ENCODE results near the gene DRAM1. TPM values are rescaled to one million over a fixed set of nuclear protein-coding genes. Genes with fewer than 3 reads are reported as not detected.

Gene DRAM1
- total RNA-seq, 1 donor from 2014 or later = 1.2 TPM

GRCh38 chr12:101939856-101940265 lies 62.5 kb downstream of the DRAM1 start:
- Mint-ChIP-seq H3K4me1 (peaks cover 6% of the 10 kb centered on the region), H3K9me3 (no peaks in the 10 kb centered on the region), H3K4me3 (no peak overlapping the region), H3K27ac (no peak overlapping the region), H3K27me3 (ENCODE audit: insufficient read depth, low read depth) (no peaks in the 10 kb centered on the region), H3K36me3 (no peaks in the 10 kb centered on the region)
- Histone ChIP-seq H3K4me1 (peaks cover 10% of the 10 kb centered on the region), H4K20me1 (ENCODE audit: low read depth) (no peaks in the 10 kb centered on the region), H3K27me3 (no peaks in the 10 kb centered on the region), H3F3A (ENCODE audit: low read depth) (no peaks in the 10 kb centered on the region), H2AFZ (replicated peaks) (peak overlapping the region; percentile 39), H3K4me3 (no peak overlapping the region), H3K9ac (no peak overlapping the region), H3K79me2 (ENCODE audit: low read depth) (no peaks in the 10 kb centered on the region), H3K27ac (no peak overlapping the region), H3K36me3 (no peaks in the 10 kb centered on the region), H3K4me2 (no peak overlapping the region), H3K9me3 (ENCODE audit: low read depth) (no peaks in the 10 kb centered on the region)
- peak; percentile 91 for TF ChIP-seq CTCF (IDR thresholded peaks at IDR 0.05)
- no peak for TF ChIP-seq EZH2phosphoT487 (IDR thresholded peaks at IDR 0.05)
- peak; percentile 84 for DNase-seq (ENCODE audit: low spot score)

GRCh38 chr12:101940400-101940950 lies 63.1 kb downstream of the DRAM1 start:
- Histone ChIP-seq H3K9me3 (ENCODE audit: low read depth) (no peaks in the 10 kb centered on the region), H2AFZ (replicated peaks) (no peak overlapping the region), H3K27me3 (no peaks in the 10 kb centered on the region), H3K79me2 (ENCODE audit: low read depth) (no peaks in the 10 kb centered on the region), H3K4me2 (no peak overlapping the region), H3F3A (ENCODE audit: low read depth) (no peaks in the 10 kb centered on the region), H3K4me1 (peaks cover 10% of the 10 kb centered on the region), H3K4me3 (no peak overlapping the region), H3K36me3 (no peaks in the 10 kb centered on the region), H3K27ac (no peak overlapping the region), H4K20me1 (ENCODE audit: low read depth) (no peaks in the 10 kb centered on the region), H3K9ac (no peak overlapping the region)
- Mint-ChIP-seq H3K36me3 (no peaks in the 10 kb centered on the region), H3K9me3 (no peaks in the 10 kb centered on the region), H3K27ac (no peak overlapping the region), H3K4me3 (no peak overlapping the region), H3K27me3 (ENCODE audit: insufficient read depth, low read depth) (no peaks in the 10 kb centered on the region), H3K4me1 (peaks cover 6% of the 10 kb centered on the region)
- TF ChIP-seq EZH2phosphoT487 (IDR thresholded peaks at IDR 0.05) = no peak
- TF ChIP-seq CTCF (IDR thresholded peaks at IDR 0.05) = no peak
- TF ChIP-seq EZH2 (IDR thresholded peaks at IDR 0.05) = no peak
- DNase-seq (ENCODE audit: low spot score) = no peak

- Histone ChIP-seq H3F3A (ENCODE audit: low read depth) (no peaks in the 10 kb centered on the region), H3K9me3 (ENCODE audit: low read depth) (no peaks in the 10 kb centered on the region), H3K4me1 (peaks cover 10% of the 10 kb centered on the region), H3K36me3 (no peaks in the 10 kb centered on the region), H3K27ac (no peak overlapping the region), H3K4me3 (no peak overlapping the region), H3K79me2 (ENCODE audit: low read depth) (no peaks in the 10 kb centered on the region), H2AFZ (replicated peaks) (no peak overlapping the region), H4K20me1 (ENCODE audit: low read depth) (no peaks in the 10 kb centered on the region), H3K9ac (no peak overlapping the region), H3K27me3 (no peaks in the 10 kb centered on the region), H3K4me2 (no peak overlapping the region)
- Mint-ChIP-seq H3K4me1 (peaks cover 3% of the 10 kb centered on the region), H3K27me3 (ENCODE audit: insufficient read depth, low read depth) (no peaks in the 10 kb centered on the region), H3K4me3 (no peak overlapping the region), H3K9me3 (no peaks in the 10 kb centered on the region), H3K27ac (no peak overlapping the region), H3K36me3 (no peaks in the 10 kb centered on the region)
- no peak for DNase-seq (ENCODE audit: low spot score)
- no peak for TF ChIP-seq EZH2 (IDR thresholded peaks at IDR 0.05)
- no peak for TF ChIP-seq CTCF (IDR thresholded peaks at IDR 0.05)
- no peak for TF ChIP-seq EZH2phosphoT487 (IDR thresholded peaks at IDR 0.05)
Observed at GRCh38 chr12:101941306-101942249, 64.2 kb downstream of the DRAM1 start.
